HepG2 (cell line): ENCODE data around the gene TNFRSF6B. TPM values are rescaled to one million over a fixed set of nuclear protein-coding genes. Genes with fewer than 3 reads are reported as not detected.
A peak's percentile ranks its signal among the peaks of the same experiment; 100 is the strongest.

Experiments
- ATM ChIP-seq: fragments of 450-650 bp; IDR thresholded peaks from 2 replicates; pipeline ENCODE4 v1.7.1; 2017; ENCODE audit warnings: mild to moderate bottlenecking, borderline replicate concordance
- CREBL2 ChIP-seq: sonication (generic); formaldehyde crosslinking; IDR thresholded peaks from 2 replicates; pipeline ENCODE4 v1.8.1; 2023; ENCODE audit warnings: missing genetic modification reagents, mild to moderate bottlenecking, borderline replicate concordance
- DR1 ChIP-seq: sonication (generic); formaldehyde crosslinking; IDR thresholded peaks from 2 replicates; pipeline ENCODE4 v1.8.0; 2021; ENCODE audit warnings: mild to moderate bottlenecking, missing genetic modification reagents, inconsistent platforms
- FOXA1 ChIP-seq, 2 experiments: fragments of 450-650 bp in 1 of 2; sonication (generic) in 1 of 2; formaldehyde crosslinking in 1 of 2; IDR thresholded peaks; 2 replicates each; pipeline versions ENCODE4 v1.4.0 to v1.6.1; 2016 to 2020; ENCODE audit warnings: missing genetic modification reagents in 1 of 2
- KLF16 ChIP-seq, 2 experiments: sonication (generic) in 1 of 2; formaldehyde crosslinking in 1 of 2; IDR thresholded peaks; 2 replicates each; pipeline versions ENCODE4 v1.6.1 to v1.8.0; 2016 to 2023; ENCODE audit warnings: missing genetic modification reagents in 2 of 2, missing compliant biosample characterization in 1 of 2
- MATR3 ChIP-seq: sonication (generic); formaldehyde crosslinking; IDR thresholded peaks from 2 replicates; pipeline ENCODE4 v1.4.0; 2020; ENCODE audit warnings: missing genetic modification reagents
- MAZ ChIP-seq, 2 experiments: sonication (generic) in 1 of 2; formaldehyde crosslinking in 1 of 2; IDR thresholded peaks; 2 replicates each; pipeline versions ENCODE4 v1.5.0 to v1.6.1; 2012 to 2020; ENCODE audit warnings: low read depth in 2 of 2, mild to moderate bottlenecking in 2 of 2, borderline replicate concordance in 1 of 2, improper control_type of control experiment in 1 of 2, low read length in 1 of 2, missing genetic modification reagents in 1 of 2, moderate library complexity in 1 of 2
- NFYB ChIP-seq: sonication (generic); formaldehyde crosslinking; IDR thresholded peaks from 2 replicates; pipeline ENCODE4 v1.4.0; 2020; ENCODE audit warnings: missing genetic modification reagents
- NFYC ChIP-seq: IDR thresholded peaks from 2 replicates; pipeline ENCODE4 v1.6.1; 2016; ENCODE audit warnings: missing genetic modification reagents, missing compliant biosample characterization
- POGZ ChIP-seq: sonication (generic); formaldehyde crosslinking; IDR thresholded peaks from 2 replicates; pipeline ENCODE4 v1.4.0; 2020; ENCODE audit warnings: mild to moderate bottlenecking, missing genetic modification reagents
- POLR2A ChIP-seq, 2 experiments: IDR thresholded peaks; 2 replicates each; pipeline ENCODE4 v1.6.1; 2011; ENCODE audit warnings: low read depth in 2 of 2, low read length in 2 of 2, mild to moderate bottlenecking in 1 of 2, moderate library complexity in 1 of 2; ENCODE audit not compliant: insufficient read depth in 1 of 2
- POLR2G ChIP-seq: fragments of 200-400 bp; formaldehyde crosslinking; IDR thresholded peaks from 2 replicates; pipeline ENCODE4 v1.6.1; 2018; ENCODE audit warnings: mild to moderate bottlenecking, low read depth, low read length, moderate library complexity
- TARDBP ChIP-seq: sonication (generic); formaldehyde crosslinking; IDR thresholded peaks from 2 replicates; pipeline ENCODE4 v1.8.0; 2022; ENCODE audit warnings: mild to moderate bottlenecking, missing genetic modification reagents
- TP53 ChIP-seq: sonication (generic); formaldehyde crosslinking; conservative IDR thresholded peaks from 2 replicates; pipeline ENCODE4 v1.4.0; 2020; ENCODE audit warnings: missing genetic modification reagents
- ZNF101 ChIP-seq: sonication (generic); formaldehyde crosslinking; IDR thresholded peaks from 2 replicates; pipeline ENCODE4 v1.4.0; 2020; ENCODE audit warnings: mild to moderate bottlenecking, low read depth, missing genetic modification reagents, borderline replicate concordance
- ZNF235 ChIP-seq: sonication (generic); formaldehyde crosslinking; IDR thresholded peaks from 2 replicates; pipeline ENCODE4 v1.8.1; 2023; ENCODE audit warnings: mild to moderate bottlenecking, missing genetic modification reagents, borderline replicate concordance
- ZNF503 ChIP-seq: sonication (generic); formaldehyde crosslinking; IDR thresholded peaks from 2 replicates; pipeline ENCODE4 v1.4.0; 2020; ENCODE audit warnings: missing genetic modification reagents
- ZSCAN22 ChIP-seq: sonication (generic); formaldehyde crosslinking; IDR thresholded peaks from 2 replicates; pipeline ENCODE4 v1.4.0; 2020; ENCODE audit warnings: mild to moderate bottlenecking, missing genetic modification reagents
- ZSCAN25 ChIP-seq: sonication (generic); formaldehyde crosslinking; IDR thresholded peaks from 2 replicates; pipeline ENCODE4 v1.8.0; 2022; ENCODE audit warnings: mild to moderate bottlenecking, missing genetic modification reagents
- polyA plus RNA-seq, 8 experiments: library from polyadenylated mRNA; depleted of rRNA in 3 of 8; stranded (reverse) in 7 of 8; unstranded in 1 of 8; fragments of >200 nt; fragmentation: Illumina TruSeq in 4 of 8; extraction: Trizol in 4 of 8; gene quantifications; 2 replicates each; pipeline versions ENCODE4 v1.2.1 to v1.2.3, GENCODE V29; 2011 to 2016; ENCODE audit warnings: low read depth in 4 of 8, missing spikeins in 1 of 8, mixed read lengths in 1 of 8; ENCODE audit not compliant: insufficient read depth in 1 of 8
- total RNA-seq, 5 experiments: library from RNA; depleted of rRNA; stranded (reverse); fragments of >200 nt; fragmentation: Illumina TruSeq; extraction: Trizol; gene quantifications; 2 replicates each; pipeline ENCODE4 v1.2.3, GENCODE V29; 2016; ENCODE audit warnings: low read depth in 1 of 5
- TF ChIP-seq, protein P1 (sequence below): sonication (generic); formaldehyde crosslinking; IDR thresholded peaks from 2 replicates; pipeline ENCODE4 v1.5.1; 2020; ENCODE audit warnings: mild to moderate bottlenecking, missing genetic modification reagents, borderline replicate concordance
- TF ChIP-seq, protein P2 (sequence below), 2 experiments: sonication (generic) in 1 of 2; formaldehyde crosslinking in 1 of 2; IDR thresholded peaks; 2 replicates each; pipeline versions ENCODE4 v1.4.0 to v1.6.1; 2018 to 2020; ENCODE audit warnings: missing genetic modification reagents in 2 of 2, borderline replicate concordance in 1 of 2, low read depth in 1 of 2, mild to moderate bottlenecking in 1 of 2, missing biosample characterization in 1 of 2

TNFRSF6B gene
- total and polyA plus RNA-seq, 2 of the 13 experiments (the other 11 are each of a cell fraction or from before 2014, with no cell fraction given) = 0.24 TPM; not detected in 1

GRCh38 chr20:63657937-63658748, 38.3 kb upstream of the TNFRSF6B start, which contains the start of gene RTEL1 (continued):
- TF ChIP-seq, protein P1, sequence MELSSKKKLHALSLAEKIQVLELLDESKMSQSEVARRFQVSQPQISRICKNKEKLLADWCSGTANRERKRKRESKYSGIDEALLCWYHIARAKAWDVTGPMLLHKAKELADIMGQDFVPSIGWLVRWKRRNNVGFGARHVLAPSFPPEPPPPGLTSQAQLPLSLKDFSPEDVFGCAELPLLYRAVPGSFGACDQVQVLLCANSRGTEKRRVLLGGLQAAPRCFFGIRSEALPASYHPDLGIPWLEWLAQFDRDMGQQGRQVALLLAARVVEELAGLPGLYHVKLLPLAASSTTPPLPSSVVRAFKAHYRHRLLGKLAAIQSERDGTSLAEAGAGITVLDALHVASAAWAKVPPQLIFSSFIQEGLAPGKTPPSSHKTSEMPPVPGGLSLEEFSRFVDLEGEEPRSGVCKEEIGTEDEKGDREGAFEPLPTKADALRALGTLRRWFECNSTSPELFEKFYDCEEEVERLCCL (CRISPR knock-in tag) = 0 out of 2 replicates have a peak, but pooled peaks have one; percentile 6
- TF ChIP-seq POLR2A (IDR thresholded peaks at IDR 0.05; ENCODE audit: insufficient read depth in 1 of 2, low read depth in 2 of 2, low read length in 2 of 2) (peak; percentile 74 to 78), MATR3 (CRISPR knock-in tag) (no peak), DR1 (CRISPR knock-in tag) (peak; percentile 79), MAZ (IDR thresholded peaks at IDR 0.05; ENCODE audit: borderline replicate concordance, low read depth, low read length) (peak; percentile 91), MAZ (CRISPR knock-in tag; IDR thresholded peaks at IDR 0.05; ENCODE audit: low read depth) (peak; percentile 97), POGZ (CRISPR knock-in tag) (peak; percentile 91), FOXA1 (IDR thresholded peaks at IDR 0.05) (no peak), FOXA1 (CRISPR knock-in tag; IDR thresholded peaks at IDR 0.05) (peak; percentile 66), TARDBP (CRISPR knock-in tag) (peak; percentile 98), TP53 (peak; percentile 95), ZSCAN25 (peak; percentile 93), ZNF503 (CRISPR knock-in tag) (peak; percentile 89), ZNF235 (peak; percentile 48), KLF16 (CRISPR knock-in tag; IDR thresholded peaks at IDR 0.05) (peak; percentile 78 to 99), CREBL2 (CRISPR knock-in tag) (peak; percentile 48; the same call in 1 of the 2 replicates), ZSCAN22 (no peak), POLR2G (peak; percentile 92), ATM (no peak), ZNF101 (CRISPR knock-in tag) (0 out of 2 replicates have a peak, but pooled peaks have one; percentile 48), NFYB (CRISPR knock-in tag) (peak; percentile 75), NFYC (peak; percentile 64)
- TF ChIP-seq, protein P2, sequence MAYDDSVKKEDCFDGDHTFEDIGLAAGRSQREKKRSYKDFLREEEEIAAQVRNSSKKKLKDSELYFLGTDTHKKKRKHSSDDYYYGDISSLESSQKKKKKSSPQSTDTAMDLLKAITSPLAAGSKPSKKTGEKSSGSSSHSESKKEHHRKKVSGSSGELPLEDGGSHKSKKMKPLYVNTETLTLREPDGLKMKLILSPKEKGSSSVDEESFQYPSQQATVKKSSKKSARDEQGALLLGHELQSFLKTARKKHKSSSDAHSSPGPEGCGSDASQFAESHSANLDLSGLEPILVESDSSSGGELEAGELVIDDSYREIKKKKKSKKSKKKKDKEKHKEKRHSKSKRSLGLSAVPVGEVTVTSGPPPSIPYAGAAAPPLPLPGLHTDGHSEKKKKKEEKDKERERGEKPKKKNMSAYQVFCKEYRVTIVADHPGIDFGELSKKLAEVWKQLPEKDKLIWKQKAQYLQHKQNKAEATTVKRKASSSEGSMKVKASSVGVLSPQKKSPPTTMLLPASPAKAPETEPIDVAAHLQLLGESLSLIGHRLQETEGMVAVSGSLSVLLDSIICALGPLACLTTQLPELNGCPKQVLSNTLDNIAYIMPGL (CRISPR knock-in tag; IDR thresholded peaks at IDR 0.05; ENCODE audit: borderline replicate concordance in 1 of 2, low read depth in 1 of 2) = peak; percentile 91 to 96
